IMR-90 (cell line): ENCODE measurements around the gene TPD52L2. TPM values are rescaled to one million over a fixed set of nuclear protein-coding genes. Genes with fewer than 3 reads are reported as not detected.
"Not testable (repeated sequence)": the region's sequence is repeated elsewhere in the genome, so short reads cannot be mapped to it uniquely, and the experiment has no call there.

Experiments used
- ATAC-seq: fragments of 200-7000 bp; cut with Tn5 transposase; 2 replicates; pipeline ENCODE4 v1.9.1; 2020; ENCODE audit warnings: low read depth, mild to moderate bottlenecking, moderate library complexity
- BruUV-seq: library from RNA; stranded (reverse); fragments of 400-500 nt; replicated peaks from 2 replicates; lab custom pipeline; 2021; lab: Mats Ljungman, UMichigan
- CTCF ChIA-PET: fragments of 300-600 bp; formaldehyde crosslinking; extraction: SDS; loops from one replicate; lab custom pipeline; 2021; ENCODE audit warnings: antibody characterized with exemption; lab: Yijun Ruan, JAX
- POLR2A ChIA-PET: fragments of 300-600 bp; sonication (Branson Sonifier 250); formaldehyde crosslinking; loops from one replicate; lab custom pipeline; 2022; ENCODE audit warnings: antibody characterized with exemption; ENCODE audit not compliant: unreplicated experiment; lab: Charles Lee
- DNase-seq: peaks from one replicate; pipeline ENCODE4 v3.0.0; 2013
- H2AFZ ChIP-seq: replicated peaks from 2 replicates; pipeline ENCODE3; 2013; ENCODE audit warnings: low read length, mild to moderate bottlenecking; ENCODE audit not compliant: poor library complexity
- H2AK5ac ChIP-seq: 2 replicates; pipeline ENCODE4 v1.6.1; 2013; ENCODE audit warnings: low read depth, low read length, inconsistent platforms
- H2AK9ac ChIP-seq: replicated peaks from 2 replicates; pipeline ENCODE3; 2013; ENCODE audit warnings: mild to moderate bottlenecking, low read depth, low read length, moderate library complexity; ENCODE audit not compliant: poor library complexity
- H2BK120ac ChIP-seq: 2 replicates; pipeline ENCODE4 v1.6.1; 2013; ENCODE audit warnings: low read depth, low read length, inconsistent platforms
- H2BK15ac ChIP-seq: 3 replicates; pipeline ENCODE4 v1.6.1; 2013; ENCODE audit warnings: low read depth, low read length, inconsistent platforms
- H2BK20ac ChIP-seq: 2 replicates; pipeline ENCODE4 v1.6.1; 2013; ENCODE audit warnings: low read depth, mild to moderate bottlenecking, inconsistent platforms, low read length, moderate library complexity
- H2BK5ac ChIP-seq: 2 replicates; pipeline ENCODE4 v1.6.1; 2013; ENCODE audit warnings: mild to moderate bottlenecking, low read depth, low read length, inconsistent platforms; ENCODE audit not compliant: poor library complexity, severe bottlenecking
- H3K14ac ChIP-seq: replicated peaks from 2 replicates; pipeline ENCODE4 v1.6.1; 2013; ENCODE audit warnings: low read depth, low read length, inconsistent platforms
- H3K18ac ChIP-seq: 2 replicates; pipeline ENCODE4 v1.6.1; 2013; ENCODE audit warnings: low read depth, low read length, control low read depth
- H3K23ac ChIP-seq: 2 replicates; pipeline ENCODE4 v1.6.1; 2013; ENCODE audit warnings: low read depth, low read length, inconsistent platforms
- H3K27ac ChIP-seq: 2 replicates; pipeline ENCODE4 v1.5.1; 2013; ENCODE audit warnings: mild to moderate bottlenecking, control low read depth, low read length; ENCODE audit not compliant: insufficient read depth
- H3K27me3 ChIP-seq: 2 replicates; pipeline ENCODE4 v1.6.1; 2013; ENCODE audit warnings: low read length; ENCODE audit not compliant: control insufficient read depth, insufficient read depth
- H3K36me3 ChIP-seq: 2 replicates; pipeline ENCODE4 v1.6.1; 2013; ENCODE audit warnings: low read length, mixed read lengths; ENCODE audit not compliant: control insufficient read depth, insufficient read depth
- H3K4ac ChIP-seq: 2 replicates; pipeline ENCODE4 v1.6.1; 2013; ENCODE audit warnings: low read depth, low read length, inconsistent platforms
- H3K4me1 ChIP-seq: 2 replicates; pipeline ENCODE4 v1.6.1; 2013; ENCODE audit warnings: low read length, mixed read lengths; ENCODE audit not compliant: control insufficient read depth, insufficient read depth
- H3K4me2 ChIP-seq: 2 replicates; pipeline ENCODE4 v1.6.1; 2013; ENCODE audit warnings: low read depth, mild to moderate bottlenecking, control low read depth, low read length, moderate library complexity
- H3K4me3 ChIP-seq: 2 replicates; pipeline ENCODE4 v1.5.1; 2013; ENCODE audit warnings: low read depth, mild to moderate bottlenecking, control low read depth, low read length, moderate library complexity; ENCODE audit not compliant: insufficient read depth
- H3K56ac ChIP-seq: 2 replicates; pipeline ENCODE4 v1.6.1; 2013; ENCODE audit warnings: low read length, inconsistent platforms; ENCODE audit not compliant: insufficient read depth; ENCODE audit errors: extremely low read depth
- H3K79me1 ChIP-seq, 2 experiments: 2 replicates each; pipeline ENCODE4 v1.6.1; 2013; ENCODE audit warnings: low read length in 2 of 2, inconsistent platforms in 1 of 2, low read depth in 1 of 2
- H3K9ac ChIP-seq: 2 replicates; pipeline ENCODE4 v1.6.1; 2013; ENCODE audit warnings: low read depth, low read length, control low read depth
- H3K9me1 ChIP-seq: 2 replicates; pipeline ENCODE4 v1.6.1; 2013; ENCODE audit warnings: low read length, inconsistent platforms; ENCODE audit not compliant: insufficient read depth
- H3K9me3 ChIP-seq: 2 replicates; pipeline ENCODE4 v1.6.1; 2013; ENCODE audit warnings: low read length; ENCODE audit not compliant: control insufficient read depth, insufficient read depth
- H4K20me1 ChIP-seq: 2 replicates; pipeline ENCODE4 v1.6.1; 2013; ENCODE audit warnings: low read length, inconsistent platforms; ENCODE audit not compliant: insufficient read depth
- H4K5ac ChIP-seq: 2 replicates; pipeline ENCODE4 v1.6.1; 2013; ENCODE audit warnings: mild to moderate bottlenecking, low read depth, low read length, control low read depth
- H4K8ac ChIP-seq, 2 experiments: 2 replicates each; pipeline ENCODE4 v1.6.1; 2013; ENCODE audit warnings: low read depth in 2 of 2, low read length in 2 of 2, control low read depth in 1 of 2, inconsistent platforms in 1 of 2
- H4K91ac ChIP-seq: 2 replicates; pipeline ENCODE4 v1.6.1; 2013; ENCODE audit warnings: low read depth, low read length, inconsistent platforms; ENCODE audit not compliant: insufficient read depth
- CTCF ChIP-seq: conservative IDR thresholded peaks from 2 replicates; pipeline ENCODE4 v1.5.1; 2012; ENCODE audit warnings: mild to moderate bottlenecking, low read depth, low read length, improper control_type of control experiment
- WGBS, 2 experiments: methylation state at CpG; one replicate each; pipeline versions ENCODE4 v1.1.5 to v1.1.7; 2013; ENCODE audit warnings: missing lambda C conversion rate in 2 of 2; ENCODE audit not compliant: insufficient read length in 1 of 2; ENCODE audit errors: extremely low coverage in 2 of 2; 5-methylcytosine and 5-hydroxymethylcytosine counted together
- dilution Hi-C: fragments of 300-500 bp; cut with HindIII; formaldehyde crosslinking; loops from one replicate; pipeline ENCODE4 v1.14.3; 2018; ENCODE audit warnings: low sequenced_read_pairs; ENCODE audit not compliant: unreplicated experiment
- in situ Hi-C: fragments of 300-500 bp; cut with MboI; formaldehyde crosslinking; loops from 3 replicates; pipeline ENCODE4 v1.14.3; 2019; ENCODE audit warnings: low sequenced_read_pairs, inconsistent platforms, mixed read lengths
- intact Hi-C: fragments of 100-400 bp; cut with micrococcal nuclease; formaldehyde crosslinking; loops from 2 replicates; pipeline ENCODE4 v1.10.0; 2022
- polyA plus RNA-seq, 3 experiments: library from polyadenylated mRNA; depleted of rRNA; stranded (reverse); fragments of >200 nt; gene quantifications; 2 replicates each; pipeline ENCODE4 v1.2.3, GENCODE V29; 2012; ENCODE audit warnings: low replicate concordance in 1 of 3
- total RNA-seq: library from RNA; depleted of rRNA; stranded (reverse); fragments of >200 nt; gene quantifications from 2 replicates; pipeline ENCODE4 v1.2.3, GENCODE V29; 2012

The TPD52L2 gene
- total and polyA plus RNA-seq, 2 of the 4 experiments (the other 2 are of a cell fraction) = 113 to 189 TPM

- no peaks in the 10 kb centered on the region; the same call in 1 of the 2 replicates for H3K27me3 ChIP-seq
- H3K36me3 ChIP-seq = no peaks in the 10 kb centered on the region
- no peak overlapping the region for H4K8ac ChIP-seq
- H4K91ac ChIP-seq = no peak overlapping the region
- DNase-seq (no peak), ATAC-seq (no peak)
- no peak overlapping the region for H3K4ac ChIP-seq
- no peaks in the 10 kb centered on the region for H3K79me1 ChIP-seq
- no peak overlapping the region for H2AFZ ChIP-seq
- no peak overlapping the region for H3K14ac ChIP-seq
- H3K27ac ChIP-seq = no peak overlapping the region
- H2BK120ac ChIP-seq = no peak overlapping the region
- WGBS, 2 experiments = 90% methylated on average over 18 of the region's 27 CpGs; no CpG with 5 or more reads in 1 of the 2 experiments
- no peak overlapping the region for H2BK5ac ChIP-seq
- no peak overlapping the region for H3K4me2 ChIP-seq
- dilution Hi-C loops (no loop called here), in situ Hi-C loops (no loop called here), intact Hi-C loops (no loop called here)
- no peak overlapping the region for H3K18ac ChIP-seq
- H3K4me1 ChIP-seq = peaks cover 21% of the 10 kb centered on the region
- TF ChIP-seq CTCF = no peak
- no peaks in the 10 kb centered on the region for H3K9me3 ChIP-seq
- no peak overlapping the region for H2AK9ac ChIP-seq
- no peak overlapping the region for H3K9ac ChIP-seq
- no peak overlapping the region for H3K4me3 ChIP-seq
- H2AK5ac ChIP-seq = no peak overlapping the region
- ChIA-PET CTCF (no interaction called here), POLR2A (interaction anchor here (0.7 kb wide), 1 partner anchor 137 kb away, joined by 6 read pairs; no protein-coding TSS in a partner anchor)
- H3K23ac ChIP-seq = no peak overlapping the region
- no peaks in the 10 kb centered on the region; the same call in 1 of the 2 replicates for H4K20me1 ChIP-seq
- no peak overlapping the region for H4K5ac ChIP-seq
- no peak overlapping the region for H2BK20ac ChIP-seq
- 0 out of 2 replicates have a peak, but pooled peaks cover 5% of the 10 kb centered on the region for H3K9me1 ChIP-seq
- H2BK15ac ChIP-seq = no peak overlapping the region
- no peak overlapping the region for H3K56ac ChIP-seq
- BruUV-seq = no TSS peak
Measured at GRCh38 chr20:63850689-63851547, 14.2 kb upstream of the TPD52L2 start.

- H2AK5ac ChIP-seq, DNase-seq, H3K9ac ChIP-seq, H3K18ac ChIP-seq, H2AK9ac ChIP-seq, H3K27ac ChIP-seq, H3K4me3 ChIP-seq, H2BK20ac ChIP-seq, H3K27me3 ChIP-seq, H4K91ac ChIP-seq, H3K14ac ChIP-seq, POLR2A ChIA-PET, H3K56ac ChIP-seq, H4K8ac ChIP-seq, H2BK120ac ChIP-seq, BruUV-seq, H3K36me3 ChIP-seq, intact Hi-C loops, H3K4ac ChIP-seq, H4K5ac ChIP-seq, in situ Hi-C loops, dilution Hi-C loops, H2BK15ac ChIP-seq, H3K4me2 ChIP-seq, H2BK5ac ChIP-seq, CTCF ChIA-PET, H4K20me1 ChIP-seq, H3K79me1 ChIP-seq, H3K23ac ChIP-seq, ATAC-seq, H3K9me1 ChIP-seq, H3K9me3 ChIP-seq, H2AFZ ChIP-seq: not testable (repeated sequence)
- peaks cover 17% of the 10 kb centered on the region for H3K4me1 ChIP-seq
- no CpG with 5 or more reads among the region's 14 CpGs for WGBS, 2 experiments
Measured at GRCh38 chr20:63851548-63851943, 13.5 kb upstream of the TPD52L2 start.
